GM18498 (cell line): ENCODE measurements around the gene PERP.

Experiments
- ATAC-seq: cut with Tn5 transposase; IDR thresholded peaks from one replicate; pipeline ENCODE4 v1.9.1; 2021; ENCODE audit warnings: mild to moderate bottlenecking, moderate library complexity; ENCODE audit not compliant: unreplicated experiment

PERP gene

DNA sequence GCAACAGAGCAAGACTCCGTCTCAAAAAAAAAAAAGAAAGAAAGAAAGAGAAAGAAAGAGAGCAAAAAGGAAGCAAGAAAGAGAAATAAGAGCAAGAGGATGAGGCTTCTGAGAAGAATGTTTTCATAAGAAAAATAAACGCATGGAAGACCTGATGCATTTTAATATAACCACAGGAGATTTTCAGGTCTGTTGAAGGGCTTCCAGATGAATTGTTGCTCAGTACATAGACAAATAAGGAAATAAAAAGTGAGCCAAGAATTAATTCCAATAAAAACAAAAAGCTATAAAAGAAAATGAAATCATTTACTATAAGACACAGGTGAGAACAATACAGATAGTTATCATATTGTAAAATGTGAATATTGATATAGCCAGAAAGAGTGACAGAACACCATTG, 43.5 kb downstream of the PERP start:
- ATAC-seq = no peak

- ATAC-seq = no peak
Observed at GRCh38 chr6:138054982-138055381, 52.2 kb downstream of the PERP start.

DNA sequence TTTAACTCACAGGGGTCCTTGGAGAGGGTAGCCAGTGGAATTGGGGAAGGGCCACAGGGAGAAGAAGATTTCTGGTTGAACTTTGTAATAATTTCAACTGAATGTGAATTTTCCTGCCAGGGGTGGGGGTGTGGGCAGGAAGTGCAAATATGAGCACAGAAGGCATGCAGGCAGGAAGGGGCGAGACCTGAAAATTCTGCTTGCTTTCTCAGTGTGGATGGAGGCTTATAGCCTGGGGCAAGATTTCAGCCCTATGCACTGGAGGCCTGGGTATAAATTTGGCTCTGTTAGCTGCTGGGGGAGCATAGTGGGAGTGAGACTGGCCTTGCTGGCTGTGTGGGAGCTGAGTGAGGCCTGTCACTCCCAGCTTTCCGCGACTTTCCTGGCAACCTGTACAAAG, 54.4 kb downstream of the PERP start:
- ATAC-seq = no peak

GRCh38 chr6:138044972-138045371, 62.2 kb downstream of the PERP start:
- ATAC-seq = no peak

DNA sequence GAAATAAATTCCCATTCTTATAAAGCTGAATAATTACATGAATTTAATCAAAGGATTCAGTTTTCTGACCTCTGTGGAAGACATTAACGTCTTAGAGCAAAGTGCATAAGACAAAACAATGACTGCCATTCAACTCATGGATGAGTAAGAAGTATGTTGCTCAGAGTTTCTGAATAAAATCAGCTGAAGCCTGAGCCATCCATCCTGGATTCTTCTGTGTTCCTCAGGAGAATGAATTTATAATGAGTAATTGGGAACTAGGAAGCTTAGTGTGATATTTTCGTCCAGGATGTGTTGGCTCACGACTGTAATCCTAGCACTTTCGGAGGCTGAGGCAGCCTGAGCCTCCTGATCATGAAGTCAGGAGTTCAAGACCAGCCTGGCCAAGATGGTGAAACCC, 62.8 kb downstream of the PERP start:
- no peak for ATAC-seq
